GM19193 (cell line): ENCODE measurements around the gene PLA2R1.

Experiments used
- POLR2A ChIP-seq: IDR thresholded peaks from 4 replicates; pipeline ENCODE4 v1.6.1; 2011; ENCODE audit not compliant: insufficient read depth, insufficient read length; ENCODE audit errors: extremely low read depth

The PLA2R1 gene

DNA sequence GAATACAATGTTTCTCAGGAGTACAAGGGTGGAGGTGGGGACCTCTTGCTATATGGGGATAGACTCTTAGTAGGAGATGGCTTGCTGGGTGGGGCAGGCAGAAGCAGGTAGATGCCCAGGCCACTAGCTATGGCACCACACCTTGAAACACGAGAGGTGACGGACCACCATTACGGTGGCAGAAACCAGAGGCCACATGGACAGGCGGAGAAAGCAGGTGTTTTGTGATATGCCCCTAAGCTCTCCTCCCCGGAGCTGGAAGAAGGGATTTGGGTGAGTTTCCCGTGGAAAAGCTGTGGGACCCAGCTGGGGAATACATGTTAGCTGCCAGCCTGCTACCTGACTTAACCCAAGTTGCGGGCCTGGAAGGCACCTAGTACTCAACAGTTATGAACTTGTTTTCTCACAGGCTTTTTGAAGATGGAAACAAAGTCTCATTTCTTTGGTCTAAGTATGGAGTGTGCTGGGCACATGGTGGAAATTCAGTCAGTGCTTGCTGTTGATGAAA is 16.7 kb downstream of the PLA2R1 start:
- TF ChIP-seq POLR2A, result no peak

- no peak for TF ChIP-seq POLR2A
These were observed 17.7 kb downstream of the PLA2R1 start for GRCh38 chr2:160044728-160045127.

DNA sequence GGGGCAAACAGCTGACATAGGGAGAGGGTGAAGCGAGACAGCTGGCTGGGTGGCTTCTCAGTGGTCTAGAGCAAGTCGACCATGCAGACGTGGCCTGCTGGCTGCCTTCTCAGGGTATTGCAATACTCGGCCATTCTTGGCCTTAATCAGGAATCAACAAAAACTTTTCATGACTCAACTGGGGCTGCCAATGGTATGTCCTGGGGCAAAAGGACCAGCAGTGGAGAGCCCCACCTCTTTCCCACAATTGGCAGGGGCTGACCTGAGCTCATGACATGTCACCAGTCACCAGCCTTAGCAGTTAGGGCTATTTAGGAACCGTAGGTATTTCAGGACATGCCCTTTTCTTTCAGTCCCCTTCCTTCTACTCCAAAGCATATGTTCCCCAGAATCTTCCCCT is 19.1 kb downstream of the PLA2R1 start:
- no peak for TF ChIP-seq POLR2A

- no peak for TF ChIP-seq POLR2A
These were observed 20.4 kb downstream of the PLA2R1 start for GRCh38 chr2:160042054-160042453.

- no peak for TF ChIP-seq POLR2A
These were observed 21.3 kb downstream of the PLA2R1 start for GRCh38 chr2:160041091-160041490.

- TF ChIP-seq POLR2A, result no peak
These were observed 23.1 kb downstream of the PLA2R1 start for GRCh38 chr2:160039166-160039903.

- no peak for TF ChIP-seq POLR2A
These were observed 25.7 kb downstream of the PLA2R1 start for GRCh38 chr2:160036736-160037135.

- TF ChIP-seq POLR2A, result no peak
These were observed 27.3 kb downstream of the PLA2R1 start for GRCh38 chr2:160035125-160035524.

DNA sequence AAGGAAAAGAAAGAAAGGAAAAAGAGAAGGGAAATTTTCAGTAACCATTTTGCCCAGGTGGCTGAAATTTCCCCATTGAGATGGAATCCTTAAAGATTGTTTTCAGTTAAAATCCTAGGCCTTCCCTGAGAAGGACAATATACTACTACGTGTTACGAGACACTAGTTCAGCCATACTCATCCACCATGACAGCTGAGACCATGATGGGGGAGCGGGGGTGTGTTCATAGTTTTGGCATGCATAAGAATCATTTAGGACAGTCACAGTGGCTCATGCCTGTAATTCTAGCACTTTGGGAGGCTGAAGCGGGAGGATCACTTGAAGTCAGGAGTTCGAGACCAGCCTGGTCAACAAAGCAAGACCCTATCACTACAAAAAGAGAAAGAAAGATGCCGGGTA is 28.0 kb downstream of the PLA2R1 start:
- no peak for TF ChIP-seq POLR2A

DNA sequence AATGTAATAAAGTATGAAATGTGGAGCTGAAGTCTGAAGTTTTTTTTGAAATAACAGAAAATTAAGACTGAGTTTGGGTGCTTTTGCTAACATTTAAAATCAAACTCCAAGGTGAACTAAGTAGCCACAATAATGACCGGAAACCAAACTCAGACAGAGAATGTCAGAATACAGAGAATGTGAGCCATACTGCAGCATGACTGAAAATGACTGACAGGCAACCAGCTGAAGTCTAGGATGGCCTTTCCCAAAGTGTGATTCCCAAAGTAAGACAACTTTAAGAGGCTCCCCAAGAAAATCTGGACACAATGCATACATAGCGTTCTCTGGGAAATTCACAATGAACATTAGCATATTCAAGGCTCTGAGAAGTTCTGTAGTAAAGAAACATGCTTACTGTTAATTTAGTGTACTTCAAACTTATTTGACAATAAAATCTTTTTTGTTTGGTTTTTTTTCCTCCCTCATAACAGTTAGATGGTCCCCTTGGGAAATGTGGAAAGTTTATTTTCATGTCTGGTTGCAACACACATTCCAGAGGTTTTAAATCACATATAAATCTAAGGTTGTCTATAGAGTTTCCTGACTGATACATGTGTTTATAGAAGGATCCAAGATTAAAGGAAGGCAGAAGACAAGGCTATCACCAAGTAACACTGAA is 28.6 kb downstream of the PLA2R1 start:
- TF ChIP-seq POLR2A, result no peak

- no peak for TF ChIP-seq POLR2A
These were observed 33.2 kb downstream of the PLA2R1 start for GRCh38 chr2:160029270-160029628.

- TF ChIP-seq POLR2A, result no peak
These were observed 33.8 kb downstream of the PLA2R1 start for GRCh38 chr2:160028431-160029269.

DNA sequence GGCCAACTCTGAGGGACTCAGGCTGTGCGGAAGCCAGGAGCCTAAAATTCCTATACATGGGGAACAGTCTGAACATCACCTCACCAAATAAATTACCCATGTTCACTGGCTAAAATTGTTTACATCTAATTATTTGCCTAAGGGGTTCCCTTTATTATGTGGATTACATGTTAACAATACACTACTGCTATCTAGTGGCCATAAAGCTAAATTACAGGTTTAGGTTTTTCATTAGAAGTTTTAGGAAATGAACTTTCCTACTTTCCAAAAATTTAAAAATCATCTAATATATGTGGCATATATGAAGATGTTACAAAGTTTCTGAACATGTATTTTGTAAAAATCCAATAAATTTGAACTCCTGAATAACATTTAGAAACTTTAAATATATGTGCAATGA is 40.3 kb downstream of the PLA2R1 start:
- TF ChIP-seq POLR2A, result no peak

- TF ChIP-seq POLR2A, result no peak
These were observed 42.9 kb downstream of the PLA2R1 start for GRCh38 chr2:160019374-160020090.

DNA sequence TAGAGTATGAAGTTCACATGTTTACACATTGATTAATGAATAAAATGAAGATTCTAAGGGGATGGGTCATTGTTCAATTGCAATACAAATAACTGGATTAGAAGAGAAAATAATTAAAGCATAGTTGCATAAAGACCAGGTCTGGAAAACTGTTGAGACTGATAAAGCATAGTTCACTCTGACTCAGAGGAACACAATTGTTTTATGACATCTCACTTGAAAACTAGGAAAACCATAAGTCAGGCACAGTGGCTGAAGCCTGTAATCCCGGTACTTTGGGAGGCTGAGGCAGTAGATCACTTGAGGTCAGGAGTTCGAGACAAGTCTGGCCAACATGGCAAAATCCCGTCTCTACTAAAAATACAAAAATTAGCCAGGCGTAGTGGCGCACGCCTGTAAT is 46.7 kb downstream of the PLA2R1 start:
- TF ChIP-seq POLR2A, result no peak
